ENCODE data around the gene SUCO.

DNA sequence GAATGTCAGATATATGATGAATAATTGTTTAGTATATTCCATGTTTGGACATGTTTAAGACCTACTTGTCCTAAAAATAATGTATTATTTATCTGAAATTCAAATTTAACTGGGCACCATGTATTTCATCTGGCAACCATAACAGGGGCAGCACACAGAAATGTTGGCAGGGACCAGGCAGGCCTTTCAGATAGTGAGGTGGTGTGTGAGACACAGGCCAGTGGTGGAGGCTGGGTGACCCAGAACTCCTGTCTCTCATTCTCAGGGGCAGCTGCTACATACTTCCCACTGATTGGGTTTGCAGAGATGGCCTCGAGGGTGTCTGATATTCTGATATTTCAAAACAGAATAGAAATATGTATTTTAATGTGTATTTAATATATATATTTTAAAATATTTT lies 124.6 kb downstream of the SUCO start:
- TF ChIP-seq, protein P1, sequence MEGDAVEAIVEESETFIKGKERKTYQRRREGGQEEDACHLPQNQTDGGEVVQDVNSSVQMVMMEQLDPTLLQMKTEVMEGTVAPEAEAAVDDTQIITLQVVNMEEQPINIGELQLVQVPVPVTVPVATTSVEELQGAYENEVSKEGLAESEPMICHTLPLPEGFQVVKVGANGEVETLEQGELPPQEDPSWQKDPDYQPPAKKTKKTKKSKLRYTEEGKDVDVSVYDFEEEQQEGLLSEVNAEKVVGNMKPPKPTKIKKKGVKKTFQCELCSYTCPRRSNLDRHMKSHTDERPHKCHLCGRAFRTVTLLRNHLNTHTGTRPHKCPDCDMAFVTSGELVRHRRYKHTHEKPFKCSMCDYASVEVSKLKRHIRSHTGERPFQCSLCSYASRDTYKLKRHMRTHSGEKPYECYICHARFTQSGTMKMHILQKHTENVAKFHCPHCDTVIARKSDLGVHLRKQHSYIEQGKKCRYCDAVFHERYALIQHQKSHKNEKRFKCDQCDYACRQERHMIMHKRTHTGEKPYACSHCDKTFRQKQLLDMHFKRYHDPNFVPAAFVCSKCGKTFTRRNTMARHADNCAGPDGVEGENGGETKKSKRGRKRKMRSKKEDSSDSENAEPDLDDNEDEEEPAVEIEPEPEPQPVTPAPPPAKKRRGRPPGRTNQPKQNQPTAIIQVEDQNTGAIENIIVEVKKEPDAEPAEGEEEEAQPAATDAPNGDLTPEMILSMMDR (IDR thresholded peaks at IDR 0.05): no peak
- no peak for TF ChIP-seq POLR2A (IDR thresholded peaks at IDR 0.05)

Data from gastroesophageal sphincter (tissue), 3 donors.